H1 (cell line): ENCODE data around the gene AP3S1. TPM values are rescaled to one million over a fixed set of nuclear protein-coding genes. Genes with fewer than 3 reads are reported as not detected.

Source experiments
- CTCF ChIA-PET: fragments of 300-600 bp; sonication (Branson Sonifier 250); formaldehyde crosslinking; loops from one replicate; lab custom pipeline; 2021; ENCODE audit not compliant: partially characterized antibody; lab: Charles Lee
- POLR2A ChIA-PET: fragments of 300-600 bp; sonication (Branson Sonifier 250); formaldehyde crosslinking; loops from one replicate; lab custom pipeline; 2021; ENCODE audit warnings: inconsistent platforms; ENCODE audit not compliant: partially characterized antibody; lab: Charles Lee
- DNase-seq, 2 experiments: peaks; one replicate each; pipeline versions ENCODE4 v3.0.0 to v3.0.0-alpha.2; 2010 to 2022; ENCODE audit warnings: low spot score in 2 of 2, low read depth in 1 of 2, mixed read lengths in 1 of 2
- FAIRE-seq: peaks from 2 replicates; lab custom pipeline; 2011; peaks lifted over from hg19 to GRCh38; lab: Jason Lieb, UNC
- H2AFZ ChIP-seq: 2 replicates; pipeline ENCODE4 v1.8.1; 2012; ENCODE audit warnings: low read length, inconsistent platforms
- H2AK5ac ChIP-seq: 2 replicates; pipeline ENCODE4 v1.6.1; 2013; ENCODE audit warnings: low read depth, low read length
- H2BK120ac ChIP-seq: replicated peaks from 2 replicates; pipeline ENCODE3; 2013; ENCODE audit warnings: low read depth, low read length, inconsistent platforms
- H2BK12ac ChIP-seq: 2 replicates; pipeline ENCODE4 v1.6.1; 2013; ENCODE audit warnings: low read depth, low read length
- H2BK15ac ChIP-seq: 2 replicates; pipeline ENCODE4 v1.6.1; 2013; ENCODE audit warnings: low read length
- H2BK20ac ChIP-seq: 2 replicates; pipeline ENCODE4 v1.6.1; 2013; ENCODE audit warnings: low read length
- H2BK5ac ChIP-seq: 2 replicates; pipeline ENCODE4 v1.6.1; 2013; ENCODE audit warnings: low read depth, low read length
- H3K14ac ChIP-seq: 2 replicates; pipeline ENCODE4 v1.6.1; 2013; ENCODE audit warnings: inconsistent platforms; ENCODE audit not compliant: insufficient read length
- H3K18ac ChIP-seq: 2 replicates; pipeline ENCODE4 v1.6.1; 2013; ENCODE audit warnings: low read length; ENCODE audit errors: extremely low read depth
- H3K23ac ChIP-seq: 2 replicates; pipeline ENCODE4 v1.6.1; 2013; ENCODE audit warnings: inconsistent platforms; ENCODE audit not compliant: insufficient read length
- H3K23me2 ChIP-seq: 2 replicates; pipeline ENCODE4 v1.6.1; 2013; ENCODE audit warnings: low read depth, low read length
- H3K27ac ChIP-seq: 2 replicates; pipeline ENCODE4 v1.6.1; 2011; ENCODE audit warnings: low read depth, low read length, inconsistent platforms
- H3K27me3 ChIP-seq, 4 experiments: replicated peaks in 1 of 4; 1 replicate in 1 of 4; 2 replicates in 3 of 4; pipeline versions ENCODE4 v1.6.1 to v1.8.1; 2011 to 2013; ENCODE audit warnings: low read length in 3 of 4, mild to moderate bottlenecking in 3 of 4, inconsistent platforms in 2 of 4, mixed read lengths in 2 of 4, moderate library complexity in 1 of 4; ENCODE audit not compliant: control insufficient read depth in 3 of 4, insufficient read depth in 3 of 4; ENCODE audit errors: extremely low read depth in 1 of 4
- H3K36me3 ChIP-seq, 4 experiments: 2 replicates each; pipeline versions ENCODE4 v1.6.1 to v1.8.1; 2011 to 2013; ENCODE audit warnings: mild to moderate bottlenecking in 4 of 4, low read length in 3 of 4, moderate library complexity in 2 of 4, control low read depth in 1 of 4, inconsistent platforms in 1 of 4; ENCODE audit not compliant: insufficient read depth in 4 of 4, control insufficient read depth in 2 of 4
- H3K4ac ChIP-seq: replicated peaks from 2 replicates; pipeline ENCODE3; 2013; ENCODE audit warnings: low read length, low read depth, mixed read lengths, inconsistent platforms; ENCODE audit not compliant: insufficient read length
- H3K4me1 ChIP-seq, 4 experiments: replicated peaks in 1 of 4; 1 replicate in 1 of 4; 2 replicates in 3 of 4; pipeline versions ENCODE4 v1.6.1 to v1.8.1; 2011 to 2013; ENCODE audit warnings: low read length in 3 of 4, inconsistent platforms in 2 of 4, mixed read lengths in 1 of 4; ENCODE audit not compliant: insufficient read depth in 4 of 4, control insufficient read depth in 3 of 4
- H3K4me2 ChIP-seq, 2 experiments: 2 replicates each; pipeline versions ENCODE4 v1.6.1 to v1.8.1; 2011 to 2013; ENCODE audit warnings: low read depth in 2 of 2, low read length in 2 of 2, control low read depth in 1 of 2, inconsistent platforms in 1 of 2, mild to moderate bottlenecking in 1 of 2; ENCODE audit not compliant: insufficient read depth in 1 of 2
- H3K4me3 ChIP-seq, 4 experiments: fragments of 200-600, 300-600 bp in 1 of 4; sonication (generic), shearing (Covaris generic), sonication (Bioruptor Twin) in 1 of 4; 2 replicates each; pipeline versions ENCODE4 v1.5.1 to v1.8.1; 2011 to 2016; ENCODE audit warnings: low read length in 4 of 4, low read depth in 3 of 4, control low read depth in 2 of 4, inconsistent platforms in 2 of 4, mild to moderate bottlenecking in 2 of 4, mixed read lengths in 1 of 4, moderate library complexity in 1 of 4; ENCODE audit not compliant: insufficient read depth in 2 of 4; ENCODE audit errors: extremely low read depth in 1 of 4
- H3K56ac ChIP-seq: replicated peaks from 2 replicates; pipeline ENCODE3; 2013; ENCODE audit warnings: low read depth, mild to moderate bottlenecking, mixed read lengths, low read length, inconsistent platforms; ENCODE audit not compliant: insufficient read length
- H3K79me1 ChIP-seq: 2 replicates; pipeline ENCODE4 v1.6.1; 2013; ENCODE audit warnings: low read depth, low read length, control low read depth
- H3K79me2 ChIP-seq, 2 experiments: 2 replicates each; pipeline versions ENCODE4 v1.6.1 to v1.8.1; 2012 to 2013; ENCODE audit warnings: low read length in 2 of 2, mild to moderate bottlenecking in 2 of 2, inconsistent platforms in 1 of 2; ENCODE audit not compliant: insufficient read depth in 2 of 2, control insufficient read depth in 1 of 2
- H3K9ac ChIP-seq, 4 experiments: replicated peaks in 1 of 4; 1 replicate in 1 of 4; 2 replicates in 3 of 4; pipeline versions ENCODE4 v1.6.1 to v1.8.1; 2011 to 2013; ENCODE audit warnings: low read depth in 3 of 4, low read length in 3 of 4, control low read depth in 2 of 4, mild to moderate bottlenecking in 2 of 4, moderate library complexity in 2 of 4, inconsistent platforms in 1 of 4; ENCODE audit errors: extremely low read depth in 1 of 4
- H3K9me3 ChIP-seq, 2 experiments: 2 replicates each; pipeline versions ENCODE4 v1.6.1 to v1.8.1; 2012 to 2013; ENCODE audit warnings: mild to moderate bottlenecking in 2 of 2, moderate library complexity in 2 of 2, control low read depth in 1 of 2, inconsistent platforms in 1 of 2, low read depth in 1 of 2, low read length in 1 of 2, mixed read lengths in 1 of 2; ENCODE audit not compliant: insufficient read depth in 2 of 2
- H4K20me1 ChIP-seq, 2 experiments: replicated peaks in 1 of 2; 2 replicates each; pipeline versions ENCODE3 to v1.8.1; 2011 to 2013; ENCODE audit warnings: inconsistent platforms in 2 of 2, low read length in 2 of 2, mild to moderate bottlenecking in 1 of 2; ENCODE audit not compliant: insufficient read depth in 2 of 2, control insufficient read depth in 1 of 2
- H4K5ac ChIP-seq: 2 replicates; pipeline ENCODE4 v1.6.1; 2013; ENCODE audit warnings: low read length, low read depth, mixed read lengths, inconsistent platforms; ENCODE audit not compliant: insufficient read length
- H4K8ac ChIP-seq: 2 replicates; pipeline ENCODE4 v1.8.0; 2013; ENCODE audit warnings: mild to moderate bottlenecking, moderate library complexity, low read length, inconsistent platforms; ENCODE audit not compliant: insufficient read depth; ENCODE audit errors: extremely low read depth
- H4K91ac ChIP-seq: replicated peaks from 2 replicates; pipeline ENCODE3; 2013; ENCODE audit warnings: low read length, mixed read lengths, inconsistent platforms; ENCODE audit not compliant: insufficient read length
- ASH2L ChIP-seq: fragments of 200-600, 300-600 bp; sonication (generic); IDR thresholded peaks from one replicate; pipeline ENCODE4 v1.7.1; 2017; ENCODE audit warnings: low read length
- CTCF ChIP-seq, 3 experiments: IDR thresholded peaks; 1 replicate in 2 of 3; 2 replicates in 1 of 3; pipeline versions ENCODE4 v1.5.1 to v1.6.1; 2011; ENCODE audit warnings: low read length in 3 of 3, mild to moderate bottlenecking in 3 of 3, inconsistent platforms in 2 of 3, low read depth in 1 of 3, moderate library complexity in 1 of 3; ENCODE audit not compliant: insufficient read depth in 1 of 3; ENCODE audit errors: control extremely low read depth in 1 of 3
- JUN ChIP-seq: IDR thresholded peaks from 2 replicates; pipeline ENCODE4 v1.6.1; 2011; ENCODE audit warnings: low read depth, mild to moderate bottlenecking, improper control_type of control experiment, low read length
- RAD21 ChIP-seq, 2 experiments: IDR thresholded peaks in 1 of 2; conservative IDR thresholded peaks in 1 of 2; 2 replicates each; pipeline ENCODE4 v1.6.1; 2011; ENCODE audit warnings: low read depth in 2 of 2, low read length in 2 of 2, improper control_type of control experiment in 1 of 2, inconsistent platforms in 1 of 2, mild to moderate bottlenecking in 1 of 2, moderate library complexity in 1 of 2
- RNF2 ChIP-seq: fragments of 200-900, 300-1000 bp; sonication (generic); IDR thresholded peaks from 2 replicates; pipeline ENCODE4 v1.7.1; 2016; ENCODE audit warnings: borderline replicate concordance, low read depth, mild to moderate bottlenecking, antibody characterized with exemption, low read length; ENCODE audit not compliant: poor library complexity, severe bottlenecking; ENCODE audit errors: missing control alignments
- SIN3A ChIP-seq, 2 experiments: IDR thresholded peaks in 1 of 2; conservative IDR thresholded peaks in 1 of 2; 2 replicates each; pipeline ENCODE4 v1.6.1; 2011 to 2012; ENCODE audit warnings: low read length in 2 of 2, improper control_type of control experiment in 1 of 2, low read depth in 1 of 2, mild to moderate bottlenecking in 1 of 2
- WGBS, 2 experiments: shearing (Covaris generic) in 1 of 2; methylation state at CpG; one replicate each; pipeline versions ENCODE4 v1.1.6 to v1.1.7; 2013 to 2015; ENCODE audit warnings: low lambda C conversion rate in 2 of 2, mixed read lengths in 2 of 2, inconsistent platforms in 1 of 2, low coverage in 1 of 2, missing lambda C conversion rate in 1 of 2; ENCODE audit not compliant: insufficient replicate concordance in 2 of 2, insufficient coverage in 1 of 2, insufficient read length in 1 of 2; ENCODE audit errors: extremely low coverage in 1 of 2, missing lambda C conversion rate in 1 of 2; 5-methylcytosine and 5-hydroxymethylcytosine counted together
- polyA plus RNA-seq, 7 experiments: library from polyadenylated mRNA; depleted of rRNA in 3 of 7; stranded (reverse) in 5 of 7; unstranded in 2 of 7; fragments of >200 nt in 5 of 7; fragments of 200-250 nt in 2 of 7; gene quantifications; 1 replicate in 5 of 7; 2 replicates in 1 of 7; 4 replicates in 1 of 7; pipeline versions ENCODE4 v1.2.1 to v1.2.3, GENCODE V29; 2011 to 2013; ENCODE audit warnings: missing spikeins in 2 of 7, mixed read lengths in 2 of 7
- total RNA-seq: library from RNA; stranded (reverse); fragmentation: NEBNext Ultra II Directional; extraction: Animal tissue kit (Norgen Biotek cat#: 25700); gene quantifications from 2 replicates; pipeline ENCODE4 v1.2.1, GENCODE V29; 2021
- TF ChIP-seq, protein P1 (sequence below): IDR thresholded peaks from 2 replicates; pipeline ENCODE4 v1.6.1; 2012; ENCODE audit warnings: inconsistent platforms

The AP3S1 gene
- total and polyA plus RNA-seq, 2 of the 8 experiments (the other 6 are each of a cell fraction or from before 2014, with no cell fraction given), result 26.6 to 72.7 TPM

DNA sequence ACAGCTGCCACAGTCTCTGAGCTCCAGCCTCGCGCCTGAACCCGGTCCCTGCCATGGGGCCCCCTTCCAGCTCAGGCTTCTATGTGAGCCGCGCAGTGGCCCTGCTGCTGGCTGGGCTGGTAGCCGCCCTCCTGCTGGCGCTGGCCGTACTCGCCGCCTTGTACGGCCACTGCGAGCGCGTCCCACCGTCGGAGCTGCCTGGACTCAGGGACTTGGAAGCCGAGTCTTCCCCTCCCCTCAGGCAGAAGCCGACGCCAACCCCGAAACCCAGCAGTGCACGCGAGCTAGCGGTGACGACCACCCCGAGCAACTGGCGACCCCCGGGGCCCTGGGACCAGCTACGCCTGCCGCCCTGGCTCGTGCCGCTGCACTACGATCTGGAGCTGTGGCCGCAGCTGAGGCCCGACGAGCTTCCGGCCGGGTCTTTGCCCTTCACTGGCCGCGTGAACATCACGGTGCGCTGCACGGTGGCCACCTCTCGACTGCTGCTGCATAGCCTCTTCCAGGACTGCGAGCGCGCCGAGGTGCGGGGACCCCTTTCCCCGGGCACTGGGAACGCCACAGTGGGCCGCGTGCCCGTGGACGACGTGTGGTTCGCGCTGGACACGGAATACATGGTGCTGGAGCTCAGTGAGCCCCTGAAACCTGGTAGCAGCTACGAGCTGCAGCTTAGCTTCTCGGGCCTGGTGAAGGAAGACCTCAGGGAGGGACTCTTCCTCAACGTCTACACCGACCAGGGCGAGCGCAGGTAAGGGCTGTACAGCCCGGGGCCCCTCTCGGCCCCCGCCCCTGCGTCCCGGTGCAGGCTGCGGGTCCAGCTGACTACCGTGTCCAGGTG lies 121.0 kb downstream of the AP3S1 start:
- no peak overlapping the region for H2BK5ac ChIP-seq
- no peak overlapping the region for H3K23ac ChIP-seq
- peaks cover 0 to 8% (median under 1%) of the 10 kb centered on the region in 4 experiments; a peak in 4 of 7 replicates for H3K4me1 ChIP-seq
- H2AK5ac ChIP-seq, result no peak overlapping the region
- no peak overlapping the region for H3K4ac ChIP-seq
- H3K14ac ChIP-seq, result no peak overlapping the region
- H2BK120ac ChIP-seq, result no peak overlapping the region
- H4K5ac ChIP-seq, result no peak overlapping the region
- no peaks in the 10 kb centered on the region for H3K36me3 ChIP-seq
- H2AFZ ChIP-seq, result peak overlapping the region; percentile 94; the same call in 1 of the 2 replicates
- WGBS, 2 experiments, result 35% methylated on average over 69 of the region's 71 CpGs; no CpG with 5 or more reads in 1 of the 2 experiments
- peak overlapping the region; percentile 70 to 84 for H3K4me2 ChIP-seq
- H3K27me3 ChIP-seq, result peaks cover 18 to 49% (median 36%) of the 10 kb centered on the region in 4 experiments
- H3K18ac ChIP-seq, result no peak overlapping the region
- no peak for FAIRE-seq
- DNase-seq, result peak in 1 of 2 experiments; percentile 55
- H3K27ac ChIP-seq, result no peak overlapping the region
- no peak overlapping the region for H2BK12ac ChIP-seq
- CTCF ChIA-PET, result interaction anchor here (0.5 to 2.3 kb wide), 16 partner anchors 9 to 326 kb away, joined by 3 to 15 read pairs (median 3); no protein-coding TSS in a partner anchor
- H3K9ac ChIP-seq, result 0 out of 7 replicates have a peak overlapping the region, but pooled peaks of 1 of the 4 experiments have one; percentile 18
- H3K56ac ChIP-seq, result no peak overlapping the region
- peak overlapping the region; percentile 63 for H4K8ac ChIP-seq
- no peaks in the 10 kb centered on the region; the same call in 1 of the 2 replicates for H3K23me2 ChIP-seq
- POLR2A ChIA-PET, result no interaction called here
- H4K91ac ChIP-seq, result no peak overlapping the region
- H3K4me3 ChIP-seq, result peak overlapping the region; percentile 24 to 54 (median 40)
- no peak overlapping the region for H2BK20ac ChIP-seq
- H4K20me1 ChIP-seq, result no peaks in the 10 kb centered on the region
- no peaks in the 10 kb centered on the region for H3K9me3 ChIP-seq
- H2BK15ac ChIP-seq, result no peak overlapping the region
- no peaks in the 10 kb centered on the region for H3K79me1 ChIP-seq
- no peaks in the 10 kb centered on the region for H3K79me2 ChIP-seq
- TF ChIP-seq CTCF (IDR thresholded peaks at IDR 0.05; ENCODE audit: control extremely low read depth in 1 of 3, insufficient read depth in 1 of 3, low read depth in 1 of 3, low read length in 3 of 3), result no peak
- TF ChIP-seq, protein P1, sequence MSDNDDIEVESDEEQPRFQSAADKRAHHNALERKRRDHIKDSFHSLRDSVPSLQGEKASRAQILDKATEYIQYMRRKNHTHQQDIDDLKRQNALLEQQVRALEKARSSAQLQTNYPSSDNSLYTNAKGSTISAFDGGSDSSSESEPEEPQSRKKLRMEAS, result peak; percentile 83
- peak; percentile 49 for TF ChIP-seq RNF2
- TF ChIP-seq ASH2L, result peak; percentile 26
- TF ChIP-seq JUN, result no peak
- no peak for TF ChIP-seq SIN3A (conservative IDR thresholded peaks at IDR 0.05 in 1 of 2, IDR thresholded peaks at IDR 0.05 in 1 of 2; ENCODE audit: low read depth in 1 of 2, low read length in 2 of 2)
- TF ChIP-seq RAD21 (IDR thresholded peaks at IDR 0.05 in 1 of 2, conservative IDR thresholded peaks at IDR 0.05 in 1 of 2; ENCODE audit: low read depth in 2 of 2, low read length in 2 of 2), result no peak
